Endometrium (tissue), 2 donors: ENCODE results near the gene PKHD1.
A peak's percentile ranks its signal among the peaks of the same experiment; 100 is the strongest.

Source experiments
- FAIRE-seq: peaks from 2 replicates; lab custom pipeline; 2012; peaks lifted over from hg19 to GRCh38; lab: Jason Lieb, UNC
- donor health status: control.
- donor health status: control.

PKHD1 gene

DNA sequence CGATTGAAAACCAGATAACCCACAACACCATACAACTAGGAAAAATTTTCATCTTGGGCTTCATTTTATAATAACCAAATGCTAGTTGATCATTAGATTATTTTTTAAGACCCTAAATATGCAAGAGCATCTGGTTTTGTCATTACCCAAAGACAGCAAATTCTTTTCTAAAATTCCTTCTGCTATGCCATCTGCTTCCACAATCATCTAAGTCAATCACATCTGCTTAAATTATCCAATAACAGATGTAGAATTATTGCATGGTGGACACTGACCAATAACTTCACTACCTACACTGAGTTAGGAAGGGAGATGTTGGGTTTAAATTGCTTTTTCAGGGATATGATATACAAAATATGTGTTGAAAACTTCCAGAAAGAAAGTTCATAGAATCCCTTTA, 41.9 kb downstream of the PKHD1 start:
- no peak for FAIRE-seq

GRCh38 chr6:52045033-52045432, 42.4 kb downstream of the PKHD1 start:
- FAIRE-seq = no peak

GRCh38 chr6:52042141-52042885, 45.1 kb downstream of the PKHD1 start:
- FAIRE-seq = no peak

DNA sequence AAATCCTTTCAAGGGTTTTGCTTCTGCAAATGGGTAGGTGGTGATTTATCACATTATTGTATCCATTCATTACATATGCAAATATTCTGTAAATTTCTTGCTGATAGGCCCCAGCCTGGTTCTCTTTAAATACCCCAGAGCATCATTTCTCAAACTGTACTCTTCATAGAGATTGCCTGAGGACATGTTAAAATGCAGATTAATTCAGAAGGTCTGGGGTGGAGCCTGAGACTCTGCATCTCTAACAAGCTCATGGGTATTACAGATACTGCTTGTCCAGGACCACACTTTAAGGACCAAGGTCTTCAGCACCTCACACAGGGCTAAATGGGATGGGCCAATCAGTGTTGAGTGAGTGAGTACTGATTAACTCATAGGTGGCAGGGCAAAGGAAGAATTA, 46.3 kb downstream of the PKHD1 start:
- FAIRE-seq = no peak

DNA sequence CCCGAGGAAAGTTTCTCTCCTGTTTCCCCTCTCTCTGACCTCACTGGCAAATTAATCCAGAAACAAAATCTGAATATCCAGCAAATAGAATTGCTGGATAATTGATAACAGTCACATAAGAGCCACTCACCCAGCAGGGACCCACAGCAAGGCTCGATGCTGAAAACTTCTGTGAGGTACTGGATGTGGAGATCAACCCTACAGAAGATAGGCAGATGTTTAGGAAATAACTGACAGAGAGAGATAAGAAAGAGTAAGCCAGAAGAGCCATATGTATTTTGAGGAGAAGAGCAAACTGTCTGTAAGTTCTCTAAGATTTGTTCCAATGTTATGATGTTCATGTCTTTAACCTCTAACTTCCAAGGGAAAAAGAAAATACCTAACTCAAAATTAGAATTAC, 59.7 kb downstream of the PKHD1 start:
- FAIRE-seq = no peak

DNA sequence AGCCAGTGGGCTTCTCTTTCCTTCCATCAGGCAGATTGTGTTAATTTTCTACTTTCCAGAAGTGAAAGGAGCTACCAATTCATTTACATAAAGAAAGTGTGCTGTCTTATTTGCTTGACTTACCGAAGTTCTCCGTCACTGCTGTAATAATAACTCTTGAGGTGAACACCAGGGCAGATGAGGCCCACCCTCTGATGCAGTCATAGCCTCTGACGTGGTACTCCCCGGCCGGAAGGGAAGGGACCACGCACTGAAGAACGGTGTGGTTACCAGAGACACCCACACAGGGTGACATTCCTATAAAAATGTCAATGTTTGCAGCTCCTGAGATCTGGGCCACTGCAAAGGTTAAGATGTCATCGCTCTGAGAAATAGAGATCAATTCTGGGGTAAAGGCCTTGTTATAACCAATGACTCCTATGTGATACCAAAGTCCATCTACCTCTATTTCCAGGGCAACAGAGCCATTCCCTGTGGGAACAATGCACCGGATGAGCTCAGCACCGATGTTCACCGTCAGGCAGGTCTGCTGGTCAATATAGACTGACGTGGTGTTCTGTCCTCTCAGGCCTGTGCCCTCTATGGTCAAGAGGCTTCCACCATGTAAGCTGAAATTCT, 62.9 kb downstream of the PKHD1 start:
- FAIRE-seq = no peak

GRCh38 chr6:52022675-52023074, 64.7 kb downstream of the PKHD1 start:
- FAIRE-seq = no peak

GRCh38 chr6:52020945-52021570, 66.4 kb downstream of the PKHD1 start:
- FAIRE-seq = peak; percentile 95

DNA sequence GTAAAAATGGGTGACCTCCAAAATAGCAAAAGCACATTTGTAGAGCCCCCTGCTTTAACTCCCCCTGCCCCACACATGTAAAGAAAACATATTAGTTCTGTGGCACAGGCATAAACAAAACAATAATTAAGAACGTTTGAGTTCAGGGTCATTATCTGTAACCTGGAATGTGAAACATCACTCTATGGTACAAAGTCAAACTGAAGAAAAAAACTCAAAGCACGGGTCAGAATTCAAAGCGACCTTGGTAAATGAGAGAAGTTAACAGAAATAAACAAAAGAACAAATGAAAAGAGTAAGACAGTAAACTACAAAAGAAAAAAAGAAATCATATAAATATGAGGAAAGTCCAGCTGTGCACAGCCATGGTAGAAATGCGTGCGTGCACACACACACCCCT, 67.5 kb downstream of the PKHD1 start:
- no peak for FAIRE-seq

DNA sequence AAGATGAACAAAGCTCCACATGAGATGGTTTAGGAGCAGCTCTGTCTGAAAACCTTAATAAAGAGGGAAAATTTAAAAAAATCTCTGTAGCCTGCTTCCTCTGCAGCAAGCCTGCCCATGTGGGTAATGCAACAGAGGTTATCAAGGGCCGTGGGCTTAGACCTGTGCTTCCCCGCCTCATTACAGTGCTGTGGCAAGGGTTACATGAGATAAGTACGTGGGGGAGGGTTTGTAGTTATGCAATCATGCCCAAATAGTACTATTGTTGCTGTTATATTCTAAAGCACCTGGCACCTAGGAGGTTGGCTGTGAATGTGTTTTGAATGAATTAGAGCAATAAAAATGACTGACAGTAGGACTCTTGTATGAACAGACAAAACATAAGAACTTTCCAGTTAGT, 68.3 kb downstream of the PKHD1 start:
- no peak for FAIRE-seq

DNA sequence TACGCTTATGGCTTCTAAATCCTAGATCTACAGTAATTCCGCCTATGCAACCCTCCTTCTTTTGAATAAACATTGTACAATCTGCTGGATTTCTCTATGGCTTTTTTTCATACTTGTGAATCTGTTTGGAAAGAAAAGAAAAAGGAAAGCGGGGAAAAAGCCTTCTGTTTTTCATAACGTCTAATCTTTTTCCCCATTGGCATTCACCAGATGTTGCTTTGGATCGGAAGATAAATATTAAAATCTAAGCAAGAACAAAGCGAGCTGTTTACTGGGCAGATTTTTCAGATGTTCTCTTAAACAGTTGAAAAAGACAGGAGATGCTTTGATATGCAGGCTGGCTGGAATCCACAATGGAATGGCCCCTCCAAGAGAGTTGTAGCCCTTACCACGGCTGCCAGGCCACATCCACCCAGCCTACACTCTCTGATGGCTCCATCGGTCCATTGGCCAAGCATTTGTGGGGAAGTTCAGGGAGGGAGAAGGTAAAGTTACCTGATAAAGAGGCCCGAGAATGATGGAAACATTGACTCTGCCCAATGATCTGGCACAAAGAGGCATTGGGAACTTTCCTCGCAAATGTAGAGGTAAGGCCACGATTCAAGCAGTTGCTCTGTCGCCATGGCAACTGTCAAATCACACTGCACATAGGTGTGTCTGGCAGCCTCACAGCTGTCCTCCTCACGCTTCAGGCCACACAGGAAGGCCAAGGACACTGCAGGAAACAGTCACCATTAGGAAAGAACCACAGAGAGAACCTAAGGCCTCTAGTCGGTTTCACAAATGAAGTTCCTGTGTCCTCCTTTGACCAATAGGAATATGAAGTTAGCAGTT, 70.3 kb downstream of the PKHD1 start:
- no peak for FAIRE-seq

GRCh38 chr6:52015953-52016352, 71.5 kb downstream of the PKHD1 start:
- no peak for FAIRE-seq

DNA sequence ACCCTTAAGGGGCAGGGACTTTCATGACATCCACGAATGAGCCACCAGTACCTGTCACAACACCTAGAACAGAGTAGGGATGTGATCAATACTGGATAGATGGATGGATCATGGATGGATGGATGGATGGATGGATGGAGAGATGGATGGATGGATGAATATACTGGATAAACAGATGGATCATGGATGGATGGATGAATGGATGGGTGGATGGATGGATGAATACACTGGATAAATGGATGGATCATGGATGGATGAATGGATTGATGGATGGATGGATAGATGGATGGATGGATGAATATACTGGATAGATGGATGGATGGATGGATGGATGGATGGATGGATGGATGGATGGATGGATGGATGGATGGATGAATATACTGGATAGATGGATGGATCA, 73.0 kb downstream of the PKHD1 start:
- no peak for FAIRE-seq

DNA sequence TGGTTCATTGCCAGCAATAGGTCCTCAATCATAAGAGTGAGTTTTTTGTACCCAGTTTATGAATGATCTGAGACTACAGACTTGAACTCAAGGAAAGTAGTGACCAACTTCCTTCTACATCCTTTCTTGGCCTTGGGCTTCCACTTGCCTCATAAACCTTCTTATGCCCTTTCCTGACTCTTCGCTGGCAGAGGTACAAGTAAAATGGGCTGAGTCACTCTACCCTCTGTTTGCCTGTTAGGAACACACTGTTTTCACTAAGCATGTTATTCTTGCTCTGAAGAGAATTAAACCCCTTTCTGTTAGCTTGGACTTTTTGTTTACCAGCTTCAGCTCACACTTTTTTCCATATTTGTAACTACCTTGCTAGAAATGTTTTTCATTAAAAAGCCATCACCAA, 74.4 kb downstream of the PKHD1 start:
- FAIRE-seq = no peak

DNA sequence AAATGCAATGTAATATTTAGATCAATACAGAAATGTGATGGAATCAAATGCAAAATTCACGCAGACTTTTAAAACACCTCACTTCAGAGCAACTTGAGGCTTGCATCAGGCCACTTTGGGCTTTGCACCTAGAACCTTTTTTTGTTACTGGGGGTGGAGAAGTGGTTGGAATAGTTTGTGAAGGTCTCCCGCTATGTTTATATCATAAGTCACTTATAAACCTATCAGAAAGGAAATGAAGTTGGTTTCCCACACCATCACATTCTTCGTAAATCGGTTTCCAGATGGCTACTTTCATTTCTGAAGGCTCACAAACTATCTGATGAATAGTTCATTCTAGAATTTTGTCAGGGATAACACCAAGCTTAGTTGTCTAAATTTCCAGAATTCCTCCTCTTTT, 74.8 kb downstream of the PKHD1 start:
- no peak for FAIRE-seq

- FAIRE-seq = no peak
These were observed 76.6 kb downstream of the PKHD1 start for GRCh38 chr6:52010806-52011205.

DNA sequence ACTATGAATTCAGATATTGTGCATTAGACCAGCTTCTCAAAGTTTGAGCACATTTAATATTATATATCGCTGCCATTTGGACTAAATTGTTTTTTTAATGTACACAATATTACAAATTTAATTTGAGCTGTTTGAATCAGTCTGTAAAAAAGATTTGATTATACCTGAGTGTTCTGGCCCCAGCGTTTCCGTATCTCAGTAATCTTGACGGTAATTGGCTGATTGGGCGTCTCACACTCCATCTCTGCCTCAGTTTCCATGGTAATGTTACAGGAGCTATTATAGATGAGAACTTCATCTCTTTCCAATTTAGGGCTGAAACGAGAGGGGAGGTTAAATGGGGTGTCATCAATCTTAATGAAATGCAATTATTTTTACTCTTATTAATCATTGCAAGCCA, 77.3 kb downstream of the PKHD1 start:
- FAIRE-seq = no peak

- no peak for FAIRE-seq
These were observed 77.8 kb downstream of the PKHD1 start for GRCh38 chr6:52009466-52010140.

- no peak for FAIRE-seq
These were observed 87.3 kb downstream of the PKHD1 start for GRCh38 chr6:52000064-52000463.

DNA sequence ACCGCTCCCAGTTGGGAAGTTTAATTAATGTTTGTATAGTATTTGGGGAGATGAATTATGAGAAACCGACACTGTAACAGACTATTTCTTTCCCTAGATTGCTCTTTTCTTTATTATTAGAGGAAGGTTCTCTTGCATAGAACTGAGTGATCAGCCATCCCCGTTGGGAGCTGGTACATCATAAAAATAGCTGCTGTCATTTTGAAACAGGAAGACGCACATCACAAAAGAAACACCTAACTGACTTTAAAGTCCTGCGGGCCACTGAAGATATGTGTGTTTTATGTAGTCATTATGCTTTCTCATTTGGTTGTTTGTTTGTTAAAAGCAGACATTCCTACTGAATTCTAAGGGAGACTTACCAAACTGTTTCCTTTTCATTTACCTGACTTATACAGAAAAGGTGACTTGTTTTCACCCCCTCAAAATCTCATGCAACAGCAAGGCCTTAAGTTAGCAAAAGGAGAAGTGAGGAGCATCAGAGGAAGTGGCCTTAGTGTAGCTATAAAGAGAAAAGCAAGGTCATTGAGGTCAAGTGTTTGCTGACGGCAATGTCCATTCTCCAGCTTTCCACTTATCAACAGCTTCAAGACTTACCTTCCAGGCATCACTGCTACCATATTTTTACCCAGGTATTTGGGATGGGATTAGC, 91.0 kb downstream of the PKHD1 start:
- FAIRE-seq = no peak

- FAIRE-seq = no peak
These were observed 92.1 kb downstream of the PKHD1 start for GRCh38 chr6:51995214-51995755.
